GM12878 (cell line): Measurements from ENCODE around the gene ULBP1. TPM values are rescaled to one million over a fixed set of nuclear protein-coding genes. Genes with fewer than 3 reads are reported as not detected.

Experiments used
- ATAC-seq: fragments of 200-7000 bp; cut with Tn5 transposase; 3 replicates; pipeline ENCODE4 v1.9.1; 2020; ENCODE audit warnings: mild to moderate bottlenecking, moderate library complexity
- BruUV-seq: library from RNA; stranded (reverse); fragments of 400-500 nt; replicated peaks from 2 replicates; lab custom pipeline; 2021; lab: Mats Ljungman, UMichigan
- CTCF ChIA-PET: fragments of 300-600 bp; sonication (Branson Sonifier 250); formaldehyde crosslinking; extraction: SDS; loops from one replicate; lab custom pipeline; 2021; ENCODE audit warnings: inconsistent platforms; lab: Yijun Ruan, JAX
- POLR2A ChIA-PET: fragments of 350-600 bp; formaldehyde crosslinking; extraction: SDS; loops from one replicate; lab custom pipeline; 2021; ENCODE audit warnings: inconsistent platforms; lab: Charles Lee
- RAD21 ChIA-PET: fragments of 300-600 bp; sonication (Branson Sonifier 250); formaldehyde crosslinking; loops from one replicate; lab custom pipeline; 2023; ENCODE audit warnings: antibody characterized with exemption; ENCODE audit not compliant: unreplicated experiment; lab: Charles Lee
- SMC1A ChIA-PET: fragments of 300-600 bp; sonication (Branson Sonifier 250); formaldehyde crosslinking; loops from one replicate; lab custom pipeline; 2023; ENCODE audit not compliant: unreplicated experiment, uncharacterized antibody; lab: Charles Lee
- DNase-seq: peaks from one replicate; pipeline ENCODE4 v3.0.0-alpha.2; 2011; ENCODE audit warnings: low read depth, low spot score
- FAIRE-seq: peaks from 3 replicates; lab custom pipeline; 2011; peaks lifted over from hg19 to GRCh38; lab: Jason Lieb, UNC
- H2AFZ ChIP-seq: 2 replicates; pipeline ENCODE4 v1.6.0; 2011; ENCODE audit warnings: low read depth, low read length, control low read depth; ENCODE audit not compliant: control insufficient read depth
- H3K27ac ChIP-seq: 2 replicates; pipeline ENCODE4 v1.5.1; 2011; ENCODE audit warnings: control low read depth; ENCODE audit not compliant: control insufficient read depth, insufficient read depth
- H3K27me3 ChIP-seq, 2 experiments: replicated peaks in 1 of 2; 2 replicates each; pipeline versions ENCODE4 v1.6.0 to v1.6.1; 2011; ENCODE audit warnings: low read length in 1 of 2; ENCODE audit not compliant: control insufficient read depth in 2 of 2, insufficient read depth in 2 of 2
- H3K36me3 ChIP-seq, 2 experiments: 2 replicates each; pipeline ENCODE4 v1.5.1; 2011; ENCODE audit warnings: low read length in 1 of 2; ENCODE audit not compliant: control insufficient read depth in 2 of 2, insufficient read depth in 2 of 2
- H3K4me1 ChIP-seq: 2 replicates; pipeline ENCODE4 v1.6.1; 2011; ENCODE audit warnings: mild to moderate bottlenecking, low read length, moderate library complexity, mixed read lengths; ENCODE audit not compliant: control insufficient read depth, insufficient read depth
- H3K4me2 ChIP-seq: 2 replicates; pipeline ENCODE4 v1.6.0; 2011; ENCODE audit warnings: control low read depth; ENCODE audit not compliant: control insufficient read depth, insufficient read depth
- H3K4me3 ChIP-seq: fragments of 200-600 bp; sonication (generic); 2 replicates; pipeline ENCODE4 v1.5.1; 2016
- H3K79me2 ChIP-seq: 2 replicates; pipeline ENCODE4 v1.6.0; 2011; ENCODE audit warnings: low read length; ENCODE audit not compliant: control insufficient read depth, insufficient read depth
- H3K9ac ChIP-seq: 2 replicates; pipeline ENCODE4 v1.8.0; 2011; ENCODE audit warnings: low read length, control low read depth, mixed read lengths; ENCODE audit not compliant: control insufficient read depth, insufficient read depth
- H3K9me3 ChIP-seq: replicated peaks from 3 replicates; pipeline ENCODE4 v1.5.1; 2011; ENCODE audit warnings: mild to moderate bottlenecking, low read length; ENCODE audit not compliant: control insufficient read depth, insufficient read depth
- H4K20me1 ChIP-seq: 2 replicates; pipeline ENCODE4 v1.6.0; 2011; ENCODE audit not compliant: control insufficient read depth, insufficient read depth
- BACH1 ChIP-seq: fragments of 450-650 bp; IDR thresholded peaks from 2 replicates; pipeline ENCODE4 v1.6.1; 2017; ENCODE audit warnings: mild to moderate bottlenecking, borderline replicate concordance
- HDAC2 ChIP-seq: fragments of 200-600 bp; sonication (generic); IDR thresholded peaks from 2 replicates; pipeline ENCODE4 v1.6.1; 2017
- HDAC6 ChIP-seq: fragments of 200-600 bp; sonication (generic); IDR thresholded peaks from one replicate; pipeline ENCODE4 v1.8.0; 2017; ENCODE audit warnings: antibody characterized with exemption; ENCODE audit not compliant: unreplicated experiment
- HDGF ChIP-seq: fragments of 450-650 bp; IDR thresholded peaks from 2 replicates; pipeline ENCODE4 v1.6.1; 2016; ENCODE audit warnings: antibody characterized with exemption
- MYC ChIP-seq: IDR thresholded peaks from 2 replicates; pipeline ENCODE4 v1.6.1; 2011; ENCODE audit warnings: mild to moderate bottlenecking, low read length, moderate library complexity, inconsistent platforms; ENCODE audit not compliant: insufficient read depth, insufficient replicate concordance, insufficient read length, severe bottlenecking
- RB1 ChIP-seq: fragments of 450-650 bp; formaldehyde crosslinking; IDR thresholded peaks from 2 replicates; pipeline ENCODE4 v1.6.1; 2017; ENCODE audit warnings: mild to moderate bottlenecking, borderline replicate concordance
- SP1 ChIP-seq: IDR thresholded peaks from one replicate; pipeline ENCODE4 v1.6.1; 2011; ENCODE audit warnings: low read depth, low read length
- SPI1 ChIP-seq: IDR thresholded peaks from 2 replicates; pipeline ENCODE4 v1.6.1; 2011; ENCODE audit warnings: low read depth, mild to moderate bottlenecking, low read length, moderate library complexity, borderline replicate concordance; ENCODE audit not compliant: insufficient read depth
- SREBF2 ChIP-seq: IDR thresholded peaks from 2 replicates; pipeline ENCODE4 v1.6.1; 2012; ENCODE audit warnings: mild to moderate bottlenecking, low read length
- SRF ChIP-seq, 2 experiments: IDR thresholded peaks; 2 replicates each; pipeline ENCODE4 v1.6.1; 2011; ENCODE audit warnings: low read depth in 2 of 2, low read length in 2 of 2, mild to moderate bottlenecking in 1 of 2, moderate library complexity in 1 of 2
- STAT1 ChIP-seq: fragments of 450-650 bp; conservative IDR thresholded peaks from 2 replicates; pipeline ENCODE4 v1.6.1; 2014; ENCODE audit warnings: antibody characterized with exemption, mild to moderate bottlenecking
- ZNF24 ChIP-seq: fragments of 450-650 bp; IDR thresholded peaks from 2 replicates; pipeline ENCODE4 v1.6.1; 2017; ENCODE audit warnings: antibody characterized with exemption, mild to moderate bottlenecking
- ZSCAN29 ChIP-seq: fragments of 450-650 bp; IDR thresholded peaks from 2 replicates; pipeline ENCODE4 v1.6.1; 2017; ENCODE audit warnings: mild to moderate bottlenecking, moderate library complexity
- WGBS: methylation state at CpG from one replicate; pipeline ENCODE4 v1.1.6; 2016; ENCODE audit warnings: low lambda C conversion rate; ENCODE audit not compliant: insufficient replicate concordance, insufficient coverage; ENCODE audit errors: missing lambda C conversion rate; 5-methylcytosine and 5-hydroxymethylcytosine counted together
- in situ Hi-C: fragments of 300-500 bp; cut with MboI; formaldehyde crosslinking; loops from 9 replicates; pipeline ENCODE4 v1.14.3; 2018; ENCODE audit warnings: mixed read lengths
- intact Hi-C: fragments of 100-400 bp; cut with micrococcal nuclease; formaldehyde crosslinking; loops from one replicate; pipeline ENCODE4 v1.14.2; 2022; ENCODE audit not compliant: unreplicated experiment
- polyA plus RNA-seq, 11 experiments: library from polyadenylated mRNA; depleted of rRNA in 4 of 11; unstranded in 6 of 11; stranded (reverse) in 5 of 11; fragments of >200 nt; fragmentation: Nextera tagmentation in 4 of 11; fragmentation: Illumina TruSeq in 1 of 11; extraction: Ambion mirVana in 4 of 11; extraction: Trizol in 1 of 11; gene quantifications; 1 replicate in 1 of 11; 2 replicates in 10 of 11; pipeline versions ENCODE4 v1.2.1 to v1.2.3, GENCODE V29; 2011 to 2016; ENCODE audit warnings: inconsistent platforms in 2 of 11, missing spikeins in 2 of 11, low read depth in 1 of 11
- total RNA-seq, 4 experiments: library from RNA; depleted of rRNA in 3 of 4; stranded (reverse); fragments of >200 nt in 3 of 4; fragmentation: Illumina TruSeq in 1 of 4; extraction: Trizol in 1 of 4; gene quantifications; 2 replicates each; pipeline versions ENCODE4 v1.2.1 to v1.2.3, GENCODE V29; 2013 to 2021
- TF ChIP-seq, protein P1 (sequence below): fragments of 450-650 bp; IDR thresholded peaks from 2 replicates; pipeline ENCODE4 v1.6.1; 2017; ENCODE audit warnings: low read depth, mild to moderate bottlenecking, moderate library complexity
- TF ChIP-seq, protein P2 (sequence below): IDR thresholded peaks from 2 replicates; pipeline ENCODE4 v1.6.1; 2012; ENCODE audit warnings: low read depth, low read length, improper control_type of control experiment
- TF ChIP-seq, protein P3 (sequence below): IDR thresholded peaks from 2 replicates; pipeline ENCODE4 v1.6.1; 2011; ENCODE audit warnings: borderline replicate concordance, low read depth, mild to moderate bottlenecking, moderate library complexity, low read length; ENCODE audit not compliant: insufficient read depth, poor library complexity, severe bottlenecking

Gene ULBP1
- total and polyA plus RNA-seq, 10 of the 15 experiments (the other 5 are each of a cell fraction or from before 2014, with no cell fraction given), result 0.02 to 0.12 (median 0.04) TPM; not detected in 7

DNA sequence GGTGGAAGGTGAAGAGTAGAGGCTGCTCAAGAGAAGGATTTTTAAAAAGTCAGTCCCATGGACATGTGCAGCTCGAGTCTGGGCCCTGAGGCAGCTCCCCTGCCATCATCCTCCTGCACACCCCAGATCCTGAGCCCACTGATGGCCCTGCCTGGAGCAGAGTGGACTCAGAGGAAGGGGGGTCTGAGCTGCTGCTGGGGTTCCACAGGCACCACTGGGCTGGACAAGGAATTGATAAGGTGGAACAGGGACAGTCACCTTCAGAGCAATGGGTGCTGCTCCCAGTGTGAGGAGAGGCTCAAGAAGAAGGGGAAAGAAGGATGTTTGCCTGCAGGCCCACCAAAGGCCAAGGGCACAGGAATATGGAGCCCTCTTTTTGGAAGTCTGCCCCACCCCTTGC is 15.7 kb upstream of the ULBP1 start:
- ChIA-PET CTCF (no interaction called here), RAD21 (no interaction called here)
- BruUV-seq, result no TSS peak

DNA sequence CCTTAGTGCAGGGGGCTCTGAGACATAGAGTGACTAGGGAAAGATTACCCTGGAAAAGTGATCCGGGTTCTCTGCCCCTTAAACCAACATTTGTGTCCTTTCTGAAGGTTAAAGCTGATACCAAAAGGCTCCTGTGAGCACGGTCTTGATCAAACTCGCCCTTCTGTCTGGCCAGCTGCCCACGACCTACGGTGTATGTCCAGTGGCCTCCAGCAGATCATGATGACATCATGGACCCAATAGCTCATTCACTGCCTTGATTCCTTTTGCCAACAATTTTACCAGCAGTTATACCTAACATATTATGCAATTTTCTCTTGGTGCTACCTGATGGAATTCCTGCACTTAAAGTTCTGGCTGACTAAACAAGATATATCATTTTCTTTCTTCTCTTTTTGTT is 15.1 kb upstream of the ULBP1 start:
- Histone ChIP-seq H3K79me2 (no peaks in the 10 kb centered on the region), H2AFZ (no peak overlapping the region), H3K27ac (no peak overlapping the region), H3K27me3 (peaks cover 0 to 5% of the 10 kb centered on the region in 2 experiments; a peak in 3 of 4 replicates), H3K36me3 (no peaks in the 10 kb centered on the region), H3K9me3 (no peaks in the 10 kb centered on the region), H3K9ac (no peak overlapping the region), H3K4me2 (no peak overlapping the region), H4K20me1 (no peaks in the 10 kb centered on the region), H3K4me3 (no peak overlapping the region), H3K4me1 (no peaks in the 10 kb centered on the region)
- DNase-seq, result no peak
- ChIA-PET POLR2A (no interaction called here), SMC1A (no interaction called here), CTCF (no interaction called here), RAD21 (no interaction called here)
- ATAC-seq, result no peak
- BruUV-seq, result no TSS peak
- 8% methylated on average over 5 of the region's 5 CpGs for WGBS
- FAIRE-seq, result no peak
- intact Hi-C loops (no loop called here), in situ Hi-C loops (no loop called here)
- no peak for TF ChIP-seq SRF (IDR thresholded peaks at IDR 0.05; ENCODE audit: low read depth in 2 of 2, low read length in 2 of 2)
- no peak for TF ChIP-seq SP1
- TF ChIP-seq HDAC2, result no peak
- TF ChIP-seq, protein P1, sequence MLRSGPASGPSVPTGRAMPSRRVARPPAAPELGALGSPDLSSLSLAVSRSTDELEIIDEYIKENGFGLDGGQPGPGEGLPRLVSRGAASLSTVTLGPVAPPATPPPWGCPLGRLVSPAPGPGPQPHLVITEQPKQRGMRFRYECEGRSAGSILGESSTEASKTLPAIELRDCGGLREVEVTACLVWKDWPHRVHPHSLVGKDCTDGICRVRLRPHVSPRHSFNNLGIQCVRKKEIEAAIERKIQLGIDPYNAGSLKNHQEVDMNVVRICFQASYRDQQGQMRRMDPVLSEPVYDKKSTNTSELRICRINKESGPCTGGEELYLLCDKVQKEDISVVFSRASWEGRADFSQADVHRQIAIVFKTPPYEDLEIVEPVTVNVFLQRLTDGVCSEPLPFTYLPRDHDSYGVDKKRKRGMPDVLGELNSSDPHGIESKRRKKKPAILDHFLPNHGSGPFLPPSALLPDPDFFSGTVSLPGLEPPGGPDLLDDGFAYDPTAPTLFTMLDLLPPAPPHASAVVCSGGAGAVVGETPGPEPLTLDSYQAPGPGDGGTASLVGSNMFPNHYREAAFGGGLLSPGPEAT, result no peak
- no peak for TF ChIP-seq SREBF2
- no peak for TF ChIP-seq RB1
- TF ChIP-seq HDGF, result no peak
- TF ChIP-seq SPI1, result no peak
- no peak for TF ChIP-seq STAT1
- TF ChIP-seq ZSCAN29, result no peak
- TF ChIP-seq HDAC6, result no peak
- no peak for TF ChIP-seq ZNF24
- TF ChIP-seq, protein P2, sequence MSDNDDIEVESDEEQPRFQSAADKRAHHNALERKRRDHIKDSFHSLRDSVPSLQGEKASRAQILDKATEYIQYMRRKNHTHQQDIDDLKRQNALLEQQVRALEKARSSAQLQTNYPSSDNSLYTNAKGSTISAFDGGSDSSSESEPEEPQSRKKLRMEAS, result no peak
- TF ChIP-seq MYC, result no peak

More for the DNA sequence above, 15.7 kb upstream of the ULBP1 start:
- in situ Hi-C loops (no loop called here), intact Hi-C loops (no loop called here)
- Histone ChIP-seq H3K4me3 (no peak overlapping the region), H3K4me1 (no peaks in the 10 kb centered on the region), H3K27ac (no peak overlapping the region), H2AFZ (no peak overlapping the region), H3K4me2 (no peak overlapping the region), H3K36me3 (no peaks in the 10 kb centered on the region), H3K27me3 (peaks cover 0 to 5% of the 10 kb centered on the region in 2 experiments; a peak in 3 of 4 replicates), H3K9ac (no peak overlapping the region), H3K9me3 (no peaks in the 10 kb centered on the region), H4K20me1 (no peaks in the 10 kb centered on the region), H3K79me2 (no peaks in the 10 kb centered on the region)
- ChIA-PET POLR2A (no interaction called here), SMC1A (no interaction called here)
- TF ChIP-seq, protein P3, sequence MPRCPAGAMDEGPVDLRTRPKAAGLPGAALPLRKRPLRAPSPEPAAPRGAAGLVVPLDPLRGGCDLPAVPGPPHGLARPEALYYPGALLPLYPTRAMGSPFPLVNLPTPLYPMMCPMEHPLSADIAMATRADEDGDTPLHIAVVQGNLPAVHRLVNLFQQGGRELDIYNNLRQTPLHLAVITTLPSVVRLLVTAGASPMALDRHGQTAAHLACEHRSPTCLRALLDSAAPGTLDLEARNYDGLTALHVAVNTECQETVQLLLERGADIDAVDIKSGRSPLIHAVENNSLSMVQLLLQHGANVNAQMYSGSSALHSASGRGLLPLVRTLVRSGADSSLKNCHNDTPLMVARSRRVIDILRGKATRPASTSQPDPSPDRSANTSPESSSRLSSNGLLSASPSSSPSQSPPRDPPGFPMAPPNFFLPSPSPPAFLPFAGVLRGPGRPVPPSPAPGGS, result no peak
- TF ChIP-seq BACH1, result no peak
- DNase-seq (no peak), ATAC-seq (no peak), FAIRE-seq (no peak)
- 0% methylated on average over 1 of the region's 1 CpG for WGBS
